HG02852 (cell line): ENCODE results near the gene ANXA11.

ENCODE experiments used
- ATAC-seq: cut with Tn5 transposase; IDR thresholded peaks from one replicate; pipeline ENCODE4 v1.9.1; 2021; ENCODE audit warnings: mild to moderate bottlenecking, moderate library complexity; ENCODE audit not compliant: unreplicated experiment

Gene ANXA11

DNA sequence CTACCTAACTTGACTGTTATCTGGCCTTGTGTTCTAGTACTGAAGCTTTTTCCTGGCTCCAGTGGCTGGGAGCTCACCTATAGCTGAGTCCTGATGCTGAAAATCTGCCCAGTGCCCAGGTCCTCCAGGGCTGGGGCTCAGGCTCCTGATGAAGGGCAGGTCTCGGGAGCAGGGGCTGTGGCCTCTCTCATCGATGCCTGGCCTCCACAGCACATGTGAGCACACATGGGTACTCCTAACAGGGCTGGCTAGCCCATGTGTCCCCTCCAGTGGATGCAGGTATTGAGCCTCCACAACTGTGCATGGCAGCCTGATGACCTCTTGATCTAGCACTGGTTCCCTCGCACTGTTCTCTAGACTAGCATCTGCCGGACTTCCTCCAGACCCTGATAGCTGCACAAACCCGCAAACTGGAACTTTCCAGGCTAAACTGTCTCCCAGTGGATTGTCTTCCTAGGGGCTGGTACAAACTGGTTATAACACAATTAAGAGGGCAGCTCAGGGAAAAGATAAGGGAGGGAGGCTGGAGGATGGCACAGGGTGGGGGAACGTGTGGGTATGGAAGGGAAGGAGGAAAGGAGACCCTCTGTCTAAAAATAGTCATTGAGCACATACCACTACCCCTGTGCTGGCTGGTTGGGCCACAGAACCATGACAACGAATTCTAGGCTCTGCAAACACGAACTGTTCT lies 37.7 kb downstream of the ANXA11 start:
- no peak for ATAC-seq

DNA sequence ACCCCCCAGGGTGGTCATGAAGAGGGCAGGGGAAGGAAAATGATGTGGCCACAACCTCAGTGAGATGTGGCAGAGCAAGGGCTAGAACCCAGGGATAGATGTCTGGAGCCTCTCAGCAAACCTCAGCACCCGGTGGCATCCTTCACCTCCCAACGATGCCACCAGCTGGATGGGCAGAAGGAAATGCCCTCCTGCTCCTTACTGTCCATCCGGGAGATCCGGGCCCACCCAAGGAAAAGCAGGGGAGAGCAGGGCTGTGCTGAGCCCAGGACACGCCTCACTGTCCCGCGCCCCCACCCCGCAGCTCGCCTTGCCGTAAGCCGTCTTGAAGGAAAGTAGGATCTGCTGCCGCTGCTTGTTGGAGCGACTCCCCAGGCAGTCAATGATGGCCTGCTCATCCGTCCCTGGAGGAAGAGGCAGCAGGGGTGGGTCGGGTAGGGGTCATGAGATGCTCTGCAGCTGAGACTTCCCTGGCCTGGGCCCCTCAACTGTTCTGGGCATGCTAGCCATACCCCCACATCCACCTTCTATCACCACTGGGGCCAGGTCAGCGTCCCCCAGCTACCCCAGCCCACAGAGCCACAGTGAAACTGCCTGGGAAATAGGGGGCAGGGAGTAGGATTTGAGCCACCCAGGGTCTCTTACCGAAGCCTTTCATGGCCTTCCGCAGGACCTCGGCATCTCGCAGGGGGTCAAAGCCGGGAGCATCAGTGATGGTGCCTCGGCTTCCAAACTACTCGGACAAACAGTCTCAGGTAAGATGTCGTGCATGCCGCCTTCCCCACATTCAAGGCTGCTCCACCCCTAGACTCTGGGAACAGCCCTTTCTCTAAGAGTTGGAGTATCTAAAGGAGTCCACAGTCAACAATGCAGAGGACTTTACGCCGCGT lies 38.5 kb downstream of the ANXA11 start:
- ATAC-seq: no peak

DNA sequence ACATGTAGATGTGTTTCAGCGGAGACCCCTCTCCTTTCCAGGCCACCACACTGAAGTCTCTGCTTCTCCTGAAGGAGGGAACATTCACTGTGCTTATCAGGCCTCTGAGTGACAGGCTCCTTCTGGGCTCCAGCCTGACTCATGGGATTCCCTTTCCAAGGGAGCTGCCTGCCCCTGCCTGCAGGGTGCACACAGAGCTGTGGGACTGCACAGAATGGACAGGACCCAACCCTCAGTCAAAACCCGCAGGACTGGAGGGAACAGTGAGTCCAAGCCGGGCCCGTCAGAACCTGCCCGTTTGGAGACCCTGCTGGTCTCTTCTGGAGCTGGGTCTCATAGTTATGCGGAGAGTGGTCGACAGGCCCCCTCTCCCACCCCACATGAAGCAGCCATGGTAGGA lies 40.2 kb downstream of the ANXA11 start:
- ATAC-seq: no peak

- ATAC-seq: no peak
These were observed 40.7 kb downstream of the ANXA11 start for GRCh38 chr10:80164596-80164995.

- ATAC-seq: no peak
These were observed 41.5 kb downstream of the ANXA11 start for GRCh38 chr10:80163741-80164341.

- no peak for ATAC-seq
These were observed 43.8 kb downstream of the ANXA11 start for GRCh38 chr10:80161321-80162083.

GRCh38 chr10:80160361-80161320 lies 44.7 kb downstream of the ANXA11 start:
- no peak for ATAC-seq

DNA sequence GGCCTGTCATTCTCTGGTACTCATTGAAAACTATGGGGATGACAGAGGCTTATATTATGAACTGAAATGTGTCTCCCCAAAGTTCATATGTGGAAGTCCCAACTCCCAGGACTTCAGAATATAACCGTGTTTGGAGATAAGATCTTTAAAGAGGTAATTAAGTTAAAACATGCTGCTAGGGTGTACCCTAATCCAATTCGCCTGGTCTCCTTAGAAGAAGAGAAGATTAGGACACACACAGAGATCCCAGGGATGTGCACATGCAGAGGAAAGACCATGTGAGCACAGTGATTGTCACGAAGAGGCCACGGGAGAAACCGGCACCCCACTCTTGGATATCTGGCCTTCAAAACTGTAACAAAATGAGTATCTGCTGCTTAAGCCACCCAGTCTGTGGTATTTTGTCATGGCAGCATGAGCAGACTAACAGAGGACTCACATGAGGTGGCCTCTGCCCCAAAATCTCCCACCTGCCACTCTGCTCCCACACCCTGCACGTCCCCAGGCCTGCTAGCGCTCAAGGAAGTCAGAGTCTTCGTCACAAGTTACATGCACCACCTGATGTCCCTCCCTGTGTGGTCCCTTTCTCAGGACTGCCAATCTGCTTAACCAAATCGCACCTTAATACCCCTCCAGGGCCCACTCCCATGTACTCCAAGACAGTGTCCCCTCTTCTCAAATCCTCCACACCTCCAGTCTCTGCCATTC lies 46.0 kb downstream of the ANXA11 start:
- ATAC-seq: no peak

DNA sequence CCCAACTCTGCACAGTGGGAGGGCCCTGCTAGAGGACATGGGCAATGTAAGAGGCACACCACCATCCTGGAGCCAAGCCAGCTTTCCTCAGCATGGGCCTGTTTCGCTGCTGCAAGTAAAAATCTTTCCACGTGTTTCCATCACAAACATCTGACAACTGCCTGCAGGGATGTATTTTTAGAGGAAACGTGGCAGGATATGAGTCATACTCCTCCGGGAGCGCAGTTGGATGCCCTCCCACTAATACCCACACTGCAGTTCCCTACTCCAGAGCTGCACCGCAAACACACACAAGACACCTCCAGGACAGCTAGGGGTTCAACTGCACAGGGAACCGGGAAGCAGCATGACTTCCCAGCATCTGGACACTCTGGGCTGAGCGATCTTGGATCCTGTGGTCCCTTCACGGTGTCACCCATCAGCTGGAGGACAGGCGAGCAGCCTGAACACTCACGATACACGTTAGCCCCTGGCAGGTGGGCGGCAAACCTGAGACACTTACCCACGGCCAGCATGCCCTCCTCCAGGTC lies 46.7 kb downstream of the ANXA11 start:
- ATAC-seq: no peak

DNA sequence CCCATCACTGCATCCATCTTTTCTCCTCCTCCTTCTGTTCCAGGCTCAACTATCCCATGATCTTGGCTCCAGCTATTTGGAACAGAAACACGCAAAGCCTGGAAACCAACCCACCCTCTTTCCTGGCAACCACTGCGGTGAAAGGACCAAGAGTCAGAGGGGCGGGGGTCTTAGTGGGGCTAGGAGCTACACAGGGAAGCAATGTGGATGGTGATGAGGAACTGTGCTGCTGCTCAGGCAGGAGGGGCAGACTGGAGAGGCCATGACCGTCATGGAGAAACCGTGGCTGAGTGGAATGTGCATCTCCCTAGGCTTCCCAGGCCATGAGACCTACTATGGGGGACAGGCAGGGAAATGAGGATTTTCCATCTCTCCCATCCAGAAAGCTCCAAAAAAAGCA lies 47.2 kb downstream of the ANXA11 start:
- no peak for ATAC-seq

- no peak for ATAC-seq
These were observed 47.8 kb downstream of the ANXA11 start for GRCh38 chr10:80157561-80157960.

DNA sequence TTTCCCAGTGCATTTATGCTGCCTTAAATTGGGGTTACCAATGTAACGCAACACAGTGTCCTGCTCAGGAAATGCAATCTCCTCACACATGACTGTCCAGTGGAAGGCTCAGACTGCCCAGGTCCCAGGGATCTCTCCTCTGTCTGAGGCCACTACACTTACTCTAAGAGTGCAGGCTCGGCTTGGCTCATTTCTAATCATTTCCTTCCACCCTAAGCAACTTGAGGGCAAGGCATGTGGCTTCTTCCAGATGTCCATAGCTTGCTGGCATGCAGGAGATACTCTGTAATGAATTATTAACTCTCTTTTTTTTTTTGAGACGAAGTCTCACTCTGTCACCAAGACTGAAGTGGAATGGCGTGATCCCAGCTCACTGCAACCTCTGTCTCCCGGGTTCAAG lies 49.1 kb downstream of the ANXA11 start:
- no peak for ATAC-seq

DNA sequence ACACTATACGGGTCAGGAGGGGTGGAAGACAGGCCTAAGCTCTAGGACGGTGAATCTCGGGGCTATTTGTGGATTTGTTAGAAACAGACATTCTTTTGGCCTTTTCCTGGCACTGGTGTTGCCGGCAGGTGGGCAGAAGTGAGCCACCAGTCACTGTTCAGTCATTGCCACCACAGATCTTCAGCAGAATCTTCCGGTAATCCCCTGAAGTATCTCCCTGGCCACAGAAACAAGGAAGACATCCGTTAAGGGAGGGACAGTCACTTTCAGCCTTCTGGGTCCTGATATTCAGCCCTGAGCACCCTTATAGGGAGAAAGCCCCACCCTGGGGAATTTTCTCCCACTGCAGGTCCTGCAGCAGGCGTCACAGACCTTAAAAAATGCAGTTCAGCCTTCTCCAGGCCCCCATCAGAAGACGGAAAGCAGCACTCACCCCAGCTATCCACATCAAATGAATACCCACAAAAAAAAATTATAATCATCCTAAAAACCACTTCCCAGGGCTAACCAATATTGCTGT lies 49.6 kb downstream of the ANXA11 start:
- no peak for ATAC-seq

DNA sequence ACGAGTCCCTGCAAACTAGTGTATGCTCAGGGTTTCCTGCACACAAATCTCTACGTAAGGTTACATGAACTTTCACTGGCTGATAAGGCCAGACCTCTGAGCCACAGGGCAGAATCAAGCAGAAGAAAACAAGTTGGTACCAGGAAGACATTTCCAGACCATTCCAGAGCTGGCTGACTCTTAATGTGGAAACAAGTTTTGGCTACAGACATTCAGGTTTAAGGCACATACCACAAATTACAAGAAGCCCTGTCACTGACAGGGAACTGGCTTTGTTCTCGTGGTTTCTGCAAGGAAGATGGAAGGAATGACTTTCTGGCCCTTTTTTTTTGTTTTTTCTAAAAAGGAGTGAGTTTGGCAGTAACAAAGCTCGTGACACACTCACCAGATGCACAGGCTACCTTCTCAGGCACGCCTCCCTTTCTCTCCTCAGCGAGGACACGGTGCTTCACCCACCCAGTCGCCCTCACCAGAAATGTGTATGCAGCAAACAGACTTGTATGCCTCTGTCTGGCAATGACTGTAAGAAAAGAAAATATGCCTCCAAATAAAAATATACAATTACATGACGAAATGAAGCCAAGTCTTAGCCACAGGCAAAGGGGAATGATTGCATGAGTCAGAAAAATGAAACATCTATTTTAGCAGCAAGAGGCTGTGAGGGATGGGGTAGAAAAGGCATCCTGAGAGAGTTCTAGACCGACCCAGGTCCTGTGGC lies 50.2 kb downstream of the ANXA11 start:
- ATAC-seq: no peak

DNA sequence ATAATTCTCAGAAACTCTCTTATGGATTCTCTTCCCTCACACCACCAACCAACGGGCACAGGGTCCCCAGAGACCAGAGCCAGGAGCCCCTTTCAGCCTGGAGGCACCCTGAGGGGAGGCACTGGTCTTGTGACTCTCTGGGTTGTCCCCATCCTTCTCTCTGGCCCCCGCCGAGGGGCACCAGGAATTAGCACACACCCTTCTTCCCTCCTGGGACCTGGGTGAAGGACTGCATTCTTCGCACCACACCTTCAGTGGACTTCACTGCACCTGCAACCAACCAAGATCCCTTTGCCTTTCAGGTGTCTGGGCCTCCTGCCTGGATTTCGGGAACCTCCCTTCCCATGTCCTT lies 50.7 kb downstream of the ANXA11 start:
- no peak for ATAC-seq

GRCh38 chr10:80153460-80153859 lies 51.9 kb downstream of the ANXA11 start:
- no peak for ATAC-seq

GRCh38 chr10:80152820-80153219 lies 52.5 kb downstream of the ANXA11 start:
- ATAC-seq: no peak

DNA sequence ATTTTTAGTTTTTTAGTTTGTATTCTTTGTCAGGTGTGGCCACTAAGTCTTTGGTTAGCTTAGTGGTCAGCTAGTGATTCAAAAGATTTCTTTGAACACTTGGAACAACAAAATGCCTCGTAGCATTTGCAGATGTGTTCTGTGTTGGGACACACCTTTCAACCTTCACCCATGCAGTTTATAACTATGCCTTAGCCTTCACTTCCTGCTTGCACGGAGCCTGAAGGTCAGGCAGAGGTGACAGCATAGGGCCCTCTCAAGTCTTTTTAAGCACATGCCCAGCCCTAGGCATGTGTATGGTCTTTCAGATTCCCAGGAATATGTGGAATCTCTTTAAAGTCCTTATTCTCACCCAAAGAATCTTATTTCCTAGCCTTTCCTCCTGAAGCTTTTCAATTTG lies 55.2 kb downstream of the ANXA11 start:
- no peak for ATAC-seq
